CD4-positive, alpha-beta T cell (primary cell): Measurements from ENCODE around the gene INPP4A. TPM values are rescaled to one million over a fixed set of nuclear protein-coding genes. Genes with fewer than 3 reads are reported as not detected.

ENCODE experiments used
- ATAC-seq: fragments of 200-7000 bp; cut with Tn5 transposase; one replicate; pipeline ENCODE4 v1.10.0; 2022; ENCODE audit warnings: mild to moderate bottlenecking; ENCODE audit not compliant: poor library complexity
- CTCF ChIA-PET: fragments of 350-600 bp; sonication (Branson Sonifier 250); formaldehyde crosslinking; loops from one replicate; lab custom pipeline; 2021; ENCODE audit warnings: antibody characterized with exemption, inconsistent platforms; lab: Charles Lee
- POLR2A ChIA-PET: fragments of 350-600 bp; sonication (Branson Sonifier 250); formaldehyde crosslinking; loops from one replicate; lab custom pipeline; 2021; ENCODE audit warnings: antibody characterized with exemption, inconsistent platforms; lab: Charles Lee
- DNase-seq, 14 experiments: peaks; one replicate each; pipeline ENCODE4 v3.0.0-alpha.2; 2013 to 2020; ENCODE audit warnings: mixed read lengths in 2 of 14
- H3K27ac ChIP-seq, 2 donors: one replicate each; pipeline versions ENCODE4 v1.5.1 to v1.7.0; 2013; ENCODE audit warnings: low read length in 2 of 2, low read depth in 1 of 2, mild to moderate bottlenecking in 1 of 2
- H3K27me3 ChIP-seq, 2 experiments: 1 replicate in 1 of 2; 2 replicates in 1 of 2; pipeline versions ENCODE4 v1.6.1 to v1.7.0; 2013; ENCODE audit warnings: low read length in 2 of 2, control low read depth in 1 of 2, mild to moderate bottlenecking in 1 of 2, moderate library complexity in 1 of 2; ENCODE audit not compliant: insufficient read depth in 2 of 2, control insufficient read depth in 1 of 2
- H3K36me3 ChIP-seq: one replicate; pipeline ENCODE4 v1.6.1; 2013; ENCODE audit warnings: low read length, control low read depth; ENCODE audit not compliant: insufficient read depth
- H3K4me1 ChIP-seq: one replicate; pipeline ENCODE4 v1.6.1; 2013; ENCODE audit warnings: low read length, control low read depth; ENCODE audit not compliant: insufficient read depth
- H3K4me3 ChIP-seq: one replicate; pipeline ENCODE4 v1.5.1; 2013; ENCODE audit warnings: mild to moderate bottlenecking, low read length, moderate library complexity
- H3K9me3 ChIP-seq, 2 experiments: 1 replicate in 1 of 2; 2 replicates in 1 of 2; pipeline versions ENCODE4 v1.6.1 to v1.7.0; 2013; ENCODE audit warnings: low read length in 2 of 2, mild to moderate bottlenecking in 2 of 2, control low read depth in 1 of 2, moderate library complexity in 1 of 2; ENCODE audit not compliant: control insufficient read depth in 1 of 2, insufficient read depth in 1 of 2
- H3K27ac Mint-ChIP-seq: one replicate; pipeline ENCODE4 v1.8.0; 2020; ENCODE audit warnings: mixed read lengths
- H3K27me3 Mint-ChIP-seq: one replicate; pipeline ENCODE4 v1.8.0; 2021; ENCODE audit warnings: mixed read lengths
- H3K36me3 Mint-ChIP-seq: one replicate; pipeline ENCODE4 v1.8.0; 2021; ENCODE audit warnings: low read depth, mixed read lengths
- H3K4me1 Mint-ChIP-seq: one replicate; pipeline ENCODE4 v1.8.0; 2021; ENCODE audit warnings: low read depth, mixed read lengths
- H3K4me3 Mint-ChIP-seq: one replicate; pipeline ENCODE4 v1.8.0; 2020; ENCODE audit warnings: mild to moderate bottlenecking, mixed read lengths
- H3K9me3 Mint-ChIP-seq: one replicate; pipeline ENCODE4 v1.8.0; 2020; ENCODE audit warnings: mixed read lengths
- CTCF ChIP-seq: fragments of 200-600 bp; IDR thresholded peaks from one replicate; pipeline ENCODE4 v1.8.0; 2022; ENCODE audit warnings: antibody characterized with exemption, mild to moderate bottlenecking
- intact Hi-C, 2 experiments: fragments of 100-400 bp; cut with DNase I in 1 of 2; cut with micrococcal nuclease in 1 of 2; formaldehyde crosslinking; loops; one replicate each; pipeline versions ENCODE4 v1.15.1 to v1.9.0; 2023 to 2025; cut with DNase I, micrococcal nuclease
- total RNA-seq, 174 experiments: library from RNA in 2 of 174; stranded (reverse) in 2 of 174; gene quantifications; one replicate each; pipeline ENCODE4 v1.2.3 and lab custom pipeline; 2021 to 2026

INPP4A gene
- total RNA-seq, 2 experiments from 2014 or later, result 86.4 to 89.2 TPM

GRCh38 chr2:98538280-98539041 is 93.8 kb downstream of the INPP4A start:
- ChIA-PET CTCF (interaction anchor here (1.1 kb wide), 1 partner anchor 24 kb away, joined by 3 read pairs; no protein-coding TSS in a partner anchor), POLR2A (interaction anchor here (0.8 kb wide), 1 partner anchor 21 kb away, joined by 3 read pairs; no protein-coding TSS in a partner anchor)
- peaks cover 95% of the 10 kb centered on the region for H3K36me3 Mint-ChIP-seq
- no peaks in the 10 kb centered on the region for H3K9me3 Mint-ChIP-seq
- no peaks in the 10 kb centered on the region for H3K4me1 ChIP-seq
- no peaks in the 10 kb centered on the region for H3K27me3 Mint-ChIP-seq
- no peak for TF ChIP-seq CTCF
- no peaks in the 10 kb centered on the region for H3K9me3 ChIP-seq
- ATAC-seq (no peak), DNase-seq (no peak)
- no peak overlapping the region for H3K4me3 Mint-ChIP-seq
- no peak overlapping the region for H3K4me3 ChIP-seq
- H3K27ac Mint-ChIP-seq, result no peak overlapping the region
- H3K27me3 ChIP-seq, result no peaks in the 10 kb centered on the region
- intact Hi-C loops, result no loop called here
- peaks cover 90% of the 10 kb centered on the region for H3K36me3 ChIP-seq
- H3K27ac ChIP-seq, result no peak overlapping the region
- H3K4me1 Mint-ChIP-seq, result no peaks in the 10 kb centered on the region

GRCh38 chr2:98539056-98539735 is 94.5 kb downstream of the INPP4A start:
- H3K36me3 Mint-ChIP-seq, result peaks cover 95% of the 10 kb centered on the region
- intact Hi-C loops, result no loop called here
- no peak for DNase-seq
- CTCF ChIA-PET, result interaction anchor here (1.1 kb wide), 1 partner anchor 24 kb away, joined by 3 read pairs; no protein-coding TSS in a partner anchor
- no peak for TF ChIP-seq CTCF
- Histone ChIP-seq H3K4me1 (no peaks in the 10 kb centered on the region), H3K4me3 (no peak overlapping the region), H3K36me3 (peaks cover 90% of the 10 kb centered on the region), H3K27ac (no peak overlapping the region), H3K27me3 (no peaks in the 10 kb centered on the region), H3K9me3 (no peaks in the 10 kb centered on the region)
- POLR2A ChIA-PET, result interaction anchor here (0.8 kb wide), 1 partner anchor 20 kb away, joined by 3 read pairs; no protein-coding TSS in a partner anchor
- no peak overlapping the region for H3K4me3 Mint-ChIP-seq
- ATAC-seq, result no peak
- H3K9me3 Mint-ChIP-seq, result no peaks in the 10 kb centered on the region
- no peaks in the 10 kb centered on the region for H3K27me3 Mint-ChIP-seq
- no peaks in the 10 kb centered on the region for H3K4me1 Mint-ChIP-seq
- H3K27ac Mint-ChIP-seq, result no peak overlapping the region

- Mint-ChIP-seq H3K9me3 (no peaks in the 10 kb centered on the region), H3K27ac (peak overlapping the region; percentile 53)
- CTCF ChIA-PET, result no interaction called here
Observed at GRCh38 chr2:98540536-98540935, 95.9 kb downstream of the INPP4A start.

More at GRCh38 chr2:98540536-98540935, 95.9 kb downstream of the INPP4A start:
- POLR2A ChIA-PET, result no interaction called here
- intact Hi-C loops, result no loop called here
- Histone ChIP-seq H3K27me3 (no peaks in the 10 kb centered on the region), H3K27ac (no peak overlapping the region), H3K9me3 (no peaks in the 10 kb centered on the region), H3K4me1 (no peaks in the 10 kb centered on the region), H3K4me3 (no peak overlapping the region), H3K36me3 (peaks cover 90% of the 10 kb centered on the region)
- TF ChIP-seq CTCF, result no peak
- no peak for ATAC-seq
- DNase-seq, result no peak
- Mint-ChIP-seq H3K36me3 (peaks cover 95% of the 10 kb centered on the region), H3K4me3 (no peak overlapping the region), H3K4me1 (peaks cover 9% of the 10 kb centered on the region), H3K27me3 (no peaks in the 10 kb centered on the region)
